NCI-H1048 (cell line): ENCODE data around the gene LRGUK.

Source experiments
- DNase-seq: peaks from one replicate; lab custom pipeline; 2025; lab: John Stamatoyannopoulos, UW

LRGUK gene

GRCh38 chr7:134307320-134307719 lies 180.2 kb downstream of the LRGUK start:
- no peak for DNase-seq

GRCh38 chr7:134308548-134308947 lies 181.4 kb downstream of the LRGUK start:
- no peak for DNase-seq

DNA sequence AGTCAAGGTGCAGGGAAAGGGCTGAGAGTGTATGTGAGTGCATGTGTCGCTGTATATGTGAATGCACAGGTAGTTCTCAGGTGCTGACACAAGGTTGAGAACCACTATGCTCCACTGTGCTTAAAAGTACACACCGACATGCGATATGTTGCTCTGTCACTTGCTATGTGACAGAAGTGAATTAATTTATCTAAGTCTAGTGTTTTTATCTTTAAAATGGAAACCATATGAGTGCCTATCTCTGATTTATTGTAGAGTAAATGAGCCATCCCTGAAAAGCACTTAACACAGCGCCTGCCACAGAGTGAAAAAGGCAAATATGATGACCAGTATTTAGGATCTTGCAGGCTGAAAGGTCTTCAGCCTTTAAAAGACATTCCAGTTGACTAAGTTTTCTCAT lies 184.7 kb downstream of the LRGUK start:
- no peak for DNase-seq

DNA sequence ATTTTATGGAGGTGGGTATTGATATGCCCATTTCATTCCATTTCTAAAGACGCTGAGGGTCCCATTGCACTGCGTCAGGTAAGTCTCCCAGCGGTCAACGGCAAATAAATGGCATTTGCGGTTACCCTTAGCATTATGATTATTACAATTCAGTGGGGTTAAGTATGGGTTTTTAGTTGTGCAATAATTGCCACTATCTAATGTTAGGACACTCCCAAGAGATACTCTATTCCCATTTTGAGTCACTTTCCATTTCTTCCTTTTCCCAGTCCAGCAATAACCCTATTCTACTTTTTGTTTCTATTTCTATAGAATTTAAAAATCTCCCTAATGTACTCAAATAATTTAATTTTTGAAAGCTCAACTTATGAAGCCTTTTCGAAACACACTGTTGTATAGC lies 185.6 kb downstream of the LRGUK start:
- no peak for DNase-seq

GRCh38 chr7:134313543-134313942 lies 186.4 kb downstream of the LRGUK start:
- no peak for DNase-seq
